NCI-H146 (cell line): ENCODE results near the gene HTR3D.
"Not testable (repeated sequence)": the region's sequence is repeated elsewhere in the genome, so short reads cannot be mapped to it uniquely, and the experiment has no call there.

Experiments
- DNase-seq: peaks from one replicate; lab custom pipeline; 2025; lab: John Stamatoyannopoulos, UW

Gene HTR3D

DNA sequence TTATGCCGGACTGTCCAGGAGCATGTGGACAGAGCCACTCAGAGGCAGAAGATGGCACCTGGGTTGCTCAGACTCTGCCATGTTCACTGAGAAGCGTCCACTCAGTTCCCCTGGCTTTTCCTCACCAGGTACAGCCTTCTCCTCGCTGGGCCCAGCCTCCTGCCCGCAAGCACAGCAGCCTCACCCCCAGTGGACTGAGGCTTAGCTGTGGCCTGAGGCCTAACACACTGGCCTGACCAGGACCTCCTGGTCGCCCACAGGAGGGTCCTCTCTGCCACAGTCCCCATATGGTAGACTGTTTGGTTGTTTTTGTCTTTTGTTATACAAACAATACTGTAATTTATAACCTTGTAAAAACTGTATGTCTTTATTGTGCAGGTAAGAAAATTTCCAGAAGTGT is 36.8 kb downstream of the HTR3D start:
- no peak for DNase-seq

DNA sequence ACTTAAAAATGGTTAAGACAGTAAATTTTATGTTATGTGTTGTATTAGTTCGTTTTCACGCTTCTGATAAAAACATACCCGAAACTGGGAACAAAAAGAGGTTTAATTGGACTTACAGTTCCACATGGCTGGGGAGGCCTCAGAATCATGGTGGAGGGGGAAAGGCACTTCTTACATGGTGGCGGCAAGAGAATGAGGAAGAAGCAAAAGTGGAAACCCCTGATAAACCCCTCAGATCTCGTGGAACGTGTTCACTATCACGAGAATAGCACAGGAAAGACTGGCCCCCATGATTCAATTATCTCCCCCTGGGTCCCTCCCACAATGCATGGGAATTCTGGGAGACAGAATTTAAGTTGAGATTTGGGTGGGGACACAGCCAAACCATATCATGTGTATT is 39.6 kb downstream of the HTR3D start:
- DNase-seq: not testable (repeated sequence)

DNA sequence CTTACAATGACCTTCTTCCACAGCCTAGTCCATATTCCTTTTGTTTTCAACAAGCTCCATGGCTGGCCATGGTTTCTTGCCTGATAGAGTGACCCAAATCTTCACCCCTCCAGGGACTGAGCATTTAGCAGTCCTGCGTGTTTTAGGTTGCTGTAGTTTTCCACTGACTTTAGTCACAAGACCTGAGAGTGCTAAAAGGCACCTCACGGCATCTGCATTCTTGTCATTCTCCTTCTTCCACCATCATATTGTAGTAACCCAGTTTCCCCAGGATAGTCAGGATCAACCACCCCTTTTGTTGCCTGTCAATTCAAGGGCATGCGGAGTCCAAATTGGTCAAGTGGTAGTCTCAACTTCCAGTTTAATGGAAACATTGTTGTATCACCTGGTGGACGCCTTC is 42.1 kb downstream of the HTR3D start:
- no peak for DNase-seq

DNA sequence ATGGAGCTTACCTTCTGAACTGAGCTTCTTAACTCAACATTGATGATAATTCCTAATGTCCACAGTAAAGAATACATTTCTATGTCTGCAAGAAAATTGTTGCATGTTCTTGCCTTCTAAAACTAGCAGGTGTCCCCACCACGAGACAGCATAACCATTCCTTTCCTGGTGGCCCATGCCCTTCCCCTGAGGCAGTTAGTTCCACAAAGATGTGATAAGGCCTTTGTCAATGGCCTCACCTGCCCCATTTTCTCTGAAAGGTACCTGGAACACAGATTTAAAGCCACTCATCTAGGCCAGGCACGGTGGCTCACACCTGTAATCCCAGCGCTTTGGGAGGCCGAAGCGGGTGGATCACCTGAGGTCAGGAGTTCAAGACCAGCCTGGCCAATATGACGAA is 44.4 kb downstream of the HTR3D start:
- peak; percentile 24 for DNase-seq

DNA sequence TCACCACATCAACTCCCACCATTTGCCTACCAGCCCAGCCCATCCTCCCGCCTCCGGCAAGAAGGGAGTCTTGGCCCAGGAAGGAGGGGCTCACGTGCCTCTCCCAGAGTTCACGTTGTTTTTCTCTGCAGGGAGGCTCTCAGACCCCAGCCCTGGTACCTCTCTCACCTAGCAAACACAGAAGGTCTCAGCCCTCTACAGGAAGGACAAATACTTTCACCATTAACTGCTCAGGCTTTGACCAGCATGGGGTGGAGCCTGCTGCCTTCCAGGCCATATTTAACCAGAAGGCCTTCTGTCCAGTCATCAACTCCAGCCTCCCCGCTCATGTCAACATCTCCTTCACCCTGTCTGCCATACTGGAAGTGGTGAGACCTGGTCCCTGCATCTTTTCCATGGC is 46.3 kb downstream of the HTR3D start:
- DNase-seq: peak; percentile 69

DNA sequence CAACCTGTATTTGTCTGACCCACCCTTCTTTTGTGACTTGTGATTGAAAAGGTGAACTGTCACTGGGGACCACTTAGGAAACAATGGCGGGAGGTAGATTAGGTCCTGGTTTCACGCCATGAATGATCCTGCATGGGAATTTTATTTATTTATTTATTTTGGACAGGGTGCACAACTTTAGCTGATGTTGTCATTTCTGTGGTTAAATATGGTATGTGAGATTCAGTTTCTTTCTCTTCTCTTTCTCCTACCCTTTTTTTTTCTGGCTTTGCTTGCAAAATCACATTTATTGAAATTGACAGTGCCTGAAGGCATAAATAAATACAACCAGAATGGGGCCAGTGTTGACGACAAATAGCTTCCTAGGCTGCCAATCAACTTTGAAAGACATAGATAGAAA is 47.3 kb downstream of the HTR3D start:
- no peak for DNase-seq

DNA sequence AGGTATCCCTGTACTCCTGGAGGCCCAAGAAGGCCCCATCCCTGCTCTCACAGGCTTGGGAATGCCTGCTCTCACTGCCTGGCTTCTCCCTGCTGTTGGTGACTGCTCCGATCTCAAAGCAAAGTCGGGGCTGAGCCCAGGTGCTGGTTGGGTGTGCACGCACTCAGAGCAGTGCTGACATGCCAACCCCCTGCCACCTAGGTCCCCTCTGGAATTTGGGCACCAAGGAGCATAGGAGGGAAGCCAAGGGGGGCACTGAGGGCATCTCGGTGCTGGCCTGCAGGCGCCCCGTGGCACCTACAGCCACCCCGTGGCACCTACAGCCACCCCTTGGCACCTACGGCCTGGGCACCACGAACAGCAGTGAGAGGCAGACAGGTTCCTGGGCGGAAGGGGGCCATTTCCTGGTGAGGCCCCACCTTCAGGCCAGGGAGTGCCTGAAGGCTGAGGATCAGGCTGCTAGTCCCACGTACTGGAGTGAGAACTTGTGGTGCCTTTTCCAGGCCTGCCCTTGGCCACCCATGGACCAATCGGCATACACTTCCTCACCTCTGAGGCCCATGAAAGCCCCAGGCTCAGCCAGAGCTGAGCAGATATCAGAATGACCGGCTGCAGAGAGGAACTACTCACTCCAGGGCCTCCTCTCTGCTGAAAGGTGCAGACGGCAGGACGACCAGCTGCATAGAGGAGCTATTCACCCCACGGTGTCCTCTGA is 49.7 kb downstream of the HTR3D start:
- DNase-seq: no peak

DNA sequence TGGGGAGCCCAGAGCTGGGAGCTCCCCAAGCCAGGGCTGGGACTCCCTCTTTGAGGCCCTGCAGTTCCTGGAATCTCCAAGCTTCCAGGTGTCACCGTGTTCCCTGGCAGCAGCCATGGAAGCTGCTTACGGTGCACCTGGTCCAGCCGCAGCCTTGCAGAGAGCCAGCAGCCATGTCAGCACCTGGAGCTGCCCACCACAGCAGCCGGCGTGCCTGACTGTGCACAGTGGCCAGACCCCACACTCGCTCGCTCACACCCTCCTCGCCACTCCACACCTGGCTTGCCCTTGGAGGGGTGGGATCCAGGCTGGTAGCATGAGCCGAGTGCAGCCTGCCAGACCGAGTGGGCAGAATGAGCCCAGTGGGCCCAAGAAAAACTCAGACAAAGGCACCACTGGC is 50.5 kb downstream of the HTR3D start:
- no peak for DNase-seq

DNA sequence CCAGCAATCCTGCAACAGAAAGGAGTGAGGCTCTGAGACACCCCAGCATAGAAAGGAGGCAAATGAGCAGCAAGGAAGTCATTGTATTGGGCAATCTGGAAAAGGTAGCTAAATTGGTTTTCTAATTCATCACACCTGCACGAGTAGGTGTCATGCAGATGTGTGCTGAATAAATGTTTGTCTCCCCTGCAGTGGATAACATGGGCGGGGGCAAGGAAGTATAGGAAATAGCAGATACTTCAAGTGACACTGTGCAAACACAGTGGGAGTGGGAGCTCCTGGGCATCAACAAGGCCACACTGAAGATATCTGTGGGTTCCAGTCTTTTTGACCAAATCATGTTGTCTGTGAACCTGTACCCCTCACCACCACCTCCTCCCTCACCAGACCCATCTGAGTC is 50.9 kb downstream of the HTR3D start:
- peak; percentile 35 for DNase-seq

DNA sequence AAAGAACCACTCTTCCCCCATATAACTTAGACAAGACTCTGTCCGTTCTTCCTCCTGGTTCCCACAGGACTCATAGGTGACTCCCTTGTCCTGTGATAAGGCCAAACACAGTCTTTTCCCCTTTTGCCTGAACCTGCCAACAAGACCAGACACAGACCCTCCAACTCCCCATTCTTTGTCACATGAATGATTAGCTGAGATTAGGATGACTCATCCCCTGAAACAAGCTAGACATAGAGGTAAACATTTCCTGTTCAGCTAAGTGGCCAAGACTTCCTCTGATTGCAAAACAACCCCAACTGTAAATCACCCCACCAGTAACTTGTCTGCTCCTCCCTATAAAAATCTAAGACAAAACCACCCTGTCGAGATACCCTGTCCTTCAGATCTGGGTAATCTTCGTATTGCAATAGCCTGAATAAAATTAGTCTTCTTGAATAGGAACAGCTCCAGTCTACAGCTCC is 53.9 kb downstream of the HTR3D start:
- DNase-seq: no peak
